ENCODE measurements around the gene CYBA. TPM values are rescaled to one million over a fixed set of nuclear protein-coding genes. Genes with fewer than 3 reads are reported as not detected.
A peak's percentile ranks its signal among the peaks of the same experiment; 100 is the strongest.

CYBA gene
- total and polyA plus RNA-seq, 10 of the 15 experiments (the other 5 are each of a cell fraction or from before 2014, with no cell fraction given), result 0.55 to 598 (median 258) TPM

DNA sequence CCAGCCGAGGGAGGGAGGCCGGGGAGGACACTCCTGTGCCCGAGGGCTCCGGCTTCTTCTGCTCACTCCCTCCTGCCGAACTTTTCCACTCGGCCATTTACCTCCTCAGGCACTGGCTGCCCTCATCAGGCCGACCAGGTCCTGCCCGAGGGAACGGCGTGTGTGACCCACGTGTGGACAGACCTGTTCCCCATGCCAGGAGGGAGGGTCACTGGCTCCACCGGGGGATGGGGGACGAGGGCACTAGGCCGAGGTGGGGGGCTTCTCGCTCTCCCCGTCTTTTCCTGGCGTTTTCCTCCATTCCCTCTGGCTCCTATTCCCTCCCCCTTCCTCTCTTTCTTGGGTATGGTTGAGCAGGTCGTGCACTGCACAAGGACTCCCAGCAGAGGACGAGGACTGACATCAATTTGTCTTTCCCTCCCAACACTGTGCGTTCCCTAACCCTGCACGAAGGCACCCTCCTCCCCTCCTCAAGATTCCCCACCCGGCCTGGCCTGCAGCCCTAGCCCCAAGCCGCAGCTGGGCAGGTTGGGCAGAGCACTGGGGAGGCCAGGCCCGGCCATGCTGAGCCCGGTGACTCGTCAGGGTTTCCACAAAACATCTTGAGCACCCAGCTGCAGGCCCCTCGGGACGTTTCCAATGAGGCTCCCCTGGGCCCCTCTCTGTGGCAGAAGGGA is 15.7 kb downstream of the CYBA start:
- no peaks in the 10 kb centered on the region; the same call in 2 of the 3 replicates for H3K9me3 ChIP-seq (replicated peaks; ENCODE audit: control insufficient read depth, insufficient read depth, low read length)
- no peak overlapping the region; the same call in 1 of the 2 replicates for H3K9ac ChIP-seq (ENCODE audit: control insufficient read depth, insufficient read depth, low read length)
- H3K36me3 ChIP-seq (ENCODE audit: control insufficient read depth in 2 of 2, insufficient read depth in 2 of 2, low read length in 1 of 2), result peaks cover 0 to 14% of the 10 kb centered on the region in 2 experiments; a peak in 2 of 4 replicates
- peaks cover 31% of the 10 kb centered on the region for H3K4me1 ChIP-seq (ENCODE audit: control insufficient read depth, insufficient read depth, low read length)
- ChIA-PET POLR2A (no interaction called here), CTCF (no interaction called here), SMC1A (ENCODE audit: uncharacterized antibody, unreplicated experiment) (interaction anchor here (1.1 kb wide), 1 partner anchor 44 kb away, joined by 3 read pairs; no protein-coding TSS in a partner anchor), RAD21 (ENCODE audit: unreplicated experiment) (interaction anchor here (1.2 kb wide), 1 partner anchor 45 kb away, joined by 4 read pairs; no protein-coding TSS in a partner anchor)
- TF ChIP-seq, protein P1, sequence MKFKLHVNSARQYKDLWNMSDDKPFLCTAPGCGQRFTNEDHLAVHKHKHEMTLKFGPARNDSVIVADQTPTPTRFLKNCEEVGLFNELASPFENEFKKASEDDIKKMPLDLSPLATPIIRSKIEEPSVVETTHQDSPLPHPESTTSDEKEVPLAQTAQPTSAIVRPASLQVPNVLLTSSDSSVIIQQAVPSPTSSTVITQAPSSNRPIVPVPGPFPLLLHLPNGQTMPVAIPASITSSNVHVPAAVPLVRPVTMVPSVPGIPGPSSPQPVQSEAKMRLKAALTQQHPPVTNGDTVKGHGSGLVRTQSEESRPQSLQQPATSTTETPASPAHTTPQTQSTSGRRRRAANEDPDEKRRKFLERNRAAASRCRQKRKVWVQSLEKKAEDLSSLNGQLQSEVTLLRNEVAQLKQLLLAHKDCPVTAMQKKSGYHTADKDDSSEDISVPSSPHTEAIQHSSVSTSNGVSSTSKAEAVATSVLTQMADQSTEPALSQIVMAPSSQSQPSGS (IDR thresholded peaks at IDR 0.05; ENCODE audit: low read length), result no peak
- TF ChIP-seq IKZF1 (conservative IDR thresholded peaks at IDR 0.05) (0 out of 2 replicates have a peak, but pooled peaks have one; percentile 16), SMARCA5 (IDR thresholded peaks at IDR 0.05) (peak; percentile 46; the same call in 1 of the 2 replicates), MTA3 (IDR thresholded peaks at IDR 0.05; ENCODE audit: borderline replicate concordance, low read length) (no peak), CEBPB (IDR thresholded peaks at IDR 0.05; ENCODE audit: borderline replicate concordance in 1 of 2, low read depth in 2 of 2, low read length in 2 of 2) (no peak), CBX5 (IDR thresholded peaks at IDR 0.05; ENCODE audit: low read depth) (no peak), RFX5 (IDR thresholded peaks at IDR 0.05; ENCODE audit: low read depth, low read length) (no peak), HDGF (IDR thresholded peaks at IDR 0.05) (no peak), MXI1 (IDR thresholded peaks at IDR 0.05; ENCODE audit: low read depth, low read length) (no peak), MEF2A (IDR thresholded peaks at IDR 0.05; ENCODE audit: insufficient read depth, low read depth, low read length) (no peak)
- TF ChIP-seq, protein P2, sequence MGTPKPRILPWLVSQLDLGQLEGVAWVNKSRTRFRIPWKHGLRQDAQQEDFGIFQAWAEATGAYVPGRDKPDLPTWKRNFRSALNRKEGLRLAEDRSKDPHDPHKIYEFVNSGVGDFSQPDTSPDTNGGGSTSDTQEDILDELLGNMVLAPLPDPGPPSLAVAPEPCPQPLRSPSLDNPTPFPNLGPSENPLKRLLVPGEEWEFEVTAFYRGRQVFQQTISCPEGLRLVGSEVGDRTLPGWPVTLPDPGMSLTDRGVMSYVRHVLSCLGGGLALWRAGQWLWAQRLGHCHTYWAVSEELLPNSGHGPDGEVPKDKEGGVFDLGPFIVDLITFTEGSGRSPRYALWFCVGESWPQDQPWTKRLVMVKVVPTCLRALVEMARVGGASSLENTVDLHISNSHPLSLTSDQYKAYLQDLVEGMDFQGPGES (IDR thresholded peaks at IDR 0.05), result no peak
- H3K4me2 ChIP-seq (ENCODE audit: control insufficient read depth, insufficient read depth), result peak overlapping the region; percentile 99
- ATAC-seq (no peak), FAIRE-seq (no peak), DNase-seq (ENCODE audit: low read depth, low spot score) (no peak)
- peaks cover 10 to 16% of the 10 kb centered on the region in 2 experiments for H3K27me3 ChIP-seq (replicated peaks in 1 of 2; ENCODE audit: control insufficient read depth in 2 of 2, insufficient read depth in 2 of 2, low read length in 1 of 2)
- no peaks in the 10 kb centered on the region; the same call in 1 of the 2 replicates for H4K20me1 ChIP-seq (ENCODE audit: control insufficient read depth, insufficient read depth)
- WGBS (ENCODE audit: insufficient coverage, insufficient replicate concordance, low lambda C conversion rate, missing lambda C conversion rate), result 16% methylated on average over 28 of the region's 28 CpGs
- H3K79me2 ChIP-seq (ENCODE audit: control insufficient read depth, insufficient read depth, low read length), result no peaks in the 10 kb centered on the region
- H3K27ac ChIP-seq (ENCODE audit: control insufficient read depth, insufficient read depth), result no peak overlapping the region
- intact Hi-C loops (cut with micrococcal nuclease; ENCODE audit: unreplicated experiment) (no loop called here), in situ Hi-C loops (cut with MboI) (no loop called here)
- BruUV-seq (replicated peaks), result no TSS peak
- H3K4me3 ChIP-seq, result peak overlapping the region; percentile 95
- peak overlapping the region; percentile 80; the same call in 1 of the 2 replicates for H2AFZ ChIP-seq (ENCODE audit: control insufficient read depth, low read depth, low read length)

Data from GM12878 (cell line).